ENCODE measurements around the gene TAC3.

TAC3 gene

GRCh38 chr12:57051011-57051410 is 34.7 kb upstream of the TAC3 start:
- DNase-seq: no peak
- H3K4me1 Mint-ChIP-seq: no peaks in the 10 kb centered on the region
- H3K9me3 Mint-ChIP-seq: peaks cover 7% of the 10 kb centered on the region
- H3K36me3 Mint-ChIP-seq (ENCODE audit: low read depth): peaks cover 15% of the 10 kb centered on the region
- H3K27ac Mint-ChIP-seq: no peak overlapping the region
- TF ChIP-seq CTCF (IDR thresholded peaks at IDR 0.05): no peak
- H3K4me3 Mint-ChIP-seq: no peak overlapping the region
- peaks cover 34% of the 10 kb centered on the region for H3K27me3 Mint-ChIP-seq (ENCODE audit: low read depth, poor library complexity)

GRCh38 chr12:57049890-57050289 is 33.6 kb upstream of the TAC3 start, which contains the start of gene MYO1A:
Gene MYO1A (minus strand): TSS chr12:57050129. CDS start chr12:57048323, 1,806 bp downstream.
- TF ChIP-seq CTCF (IDR thresholded peaks at IDR 0.05): no peak
- Mint-ChIP-seq H3K27me3 (ENCODE audit: low read depth, poor library complexity) (peaks cover 44% of the 10 kb centered on the region), H3K4me3 (no peak within 1 kb of the TSS), H3K4me1 (no peaks in the 10 kb centered on the region), H3K9me3 (peaks cover 7% of the 10 kb centered on the region), H3K36me3 (ENCODE audit: low read depth) (peaks cover 10% of the 10 kb centered on the region), H3K27ac (no peak within 1 kb of the TSS)
- peak; percentile 27 for DNase-seq

- no peaks in the 10 kb centered on the region for H3K4me1 Mint-ChIP-seq
Measured at GRCh38 chr12:57049119-57049446, 32.8 kb upstream of the TAC3 start.

GRCh38 chr12:57048423-57049118 is 32.2 kb upstream of the TAC3 start:
- H3K4me3 Mint-ChIP-seq: no peak overlapping the region
- TF ChIP-seq CTCF (IDR thresholded peaks at IDR 0.05): no peak
- peaks cover under 1% of the 10 kb centered on the region for H3K9me3 Mint-ChIP-seq
- peaks cover 2% of the 10 kb centered on the region for H3K36me3 Mint-ChIP-seq (ENCODE audit: low read depth)
- H3K27me3 Mint-ChIP-seq (ENCODE audit: low read depth, poor library complexity): peaks cover 48% of the 10 kb centered on the region
- no peak overlapping the region for H3K27ac Mint-ChIP-seq
- no peaks in the 10 kb centered on the region for H3K4me1 Mint-ChIP-seq
- DNase-seq: no peak

More at GRCh38 chr12:57049119-57049446, 32.8 kb upstream of the TAC3 start:
- Mint-ChIP-seq H3K36me3 (ENCODE audit: low read depth) (peaks cover 7% of the 10 kb centered on the region), H3K4me3 (no peak overlapping the region), H3K9me3 (peaks cover 5% of the 10 kb centered on the region), H3K27me3 (ENCODE audit: low read depth, poor library complexity) (peaks cover 44% of the 10 kb centered on the region), H3K27ac (no peak overlapping the region)
- no peak for TF ChIP-seq CTCF (IDR thresholded peaks at IDR 0.05)
- no peak for DNase-seq

GRCh38 chr12:57047981-57048380 is 31.7 kb upstream of the TAC3 start:
- Mint-ChIP-seq H3K4me3 (no peak overlapping the region), H3K9me3 (no peaks in the 10 kb centered on the region), H3K27me3 (ENCODE audit: low read depth, poor library complexity) (peaks cover 48% of the 10 kb centered on the region), H3K27ac (no peak overlapping the region), H3K36me3 (ENCODE audit: low read depth) (no peaks in the 10 kb centered on the region), H3K4me1 (no peaks in the 10 kb centered on the region)
- TF ChIP-seq CTCF (IDR thresholded peaks at IDR 0.05): no peak
- DNase-seq: no peak
